Measurements from ENCODE around the gene UBE3B. TPM values are rescaled to one million over a fixed set of nuclear protein-coding genes. Genes with fewer than 3 reads are reported as not detected.

Gene UBE3B
- total RNA-seq, 4 donors from 2014 or later = 52.2 to 72.5 (median 65.5) TPM

- peaks cover 2 to 22% of the 10 kb centered on the region in 2 donors for H3K36me3 ChIP-seq
- 90 to 92% methylated on average over 5 of the region's 5 CpGs for WGBS, 2 donors
- no peaks in the 10 kb centered on the region for H3K27me3 ChIP-seq
- TF ChIP-seq POLR2A (IDR thresholded peaks at IDR 0.05) (no peak), CTCF (IDR thresholded peaks at IDR 0.05) (no peak)
- no peak overlapping the region for H3K4me3 ChIP-seq (replicated peaks in 1 of 3)
- H3K4me1 ChIP-seq = no peaks in the 10 kb centered on the region
- H3K27ac ChIP-seq = no peak overlapping the region
- intact Hi-C loops (cut with DNase I) = no loop called here
- H3K9me3 ChIP-seq = no peaks in the 10 kb centered on the region
- no peak for DNase-seq
Observed at GRCh38 chr12:109535863-109536250, 58.4 kb downstream of the UBE3B start.

- WGBS, 2 donors = 89 to 96% methylated on average over 8 of the region's 8 CpGs
- TF ChIP-seq CTCF (IDR thresholded peaks at IDR 0.05) (no peak), POLR2A (IDR thresholded peaks at IDR 0.05) (no peak)
- H3K36me3 ChIP-seq = peaks cover 0 to 22% of the 10 kb centered on the region in 2 donors
- H3K9me3 ChIP-seq = no peaks in the 10 kb centered on the region
- DNase-seq = no peak
- no peaks in the 10 kb centered on the region for H3K4me1 ChIP-seq
- intact Hi-C loops (cut with DNase I) = no loop called here
- no peak overlapping the region for H3K4me3 ChIP-seq (replicated peaks in 1 of 3)
- H3K27ac ChIP-seq = no peak overlapping the region
- H3K27me3 ChIP-seq = no peaks in the 10 kb centered on the region
Observed at GRCh38 chr12:109537136-109537535, 59.7 kb downstream of the UBE3B start.

- DNase-seq = no peak
- H3K27me3 ChIP-seq = no peaks in the 10 kb centered on the region
- H3K27ac ChIP-seq = no peak overlapping the region
- H3K4me1 ChIP-seq = no peaks in the 10 kb centered on the region
- TF ChIP-seq POLR2A (IDR thresholded peaks at IDR 0.05) = no peak
- TF ChIP-seq CTCF (IDR thresholded peaks at IDR 0.05) = no peak
- peaks cover 0 to 19% of the 10 kb centered on the region in 2 donors for H3K36me3 ChIP-seq
- H3K9me3 ChIP-seq = no peaks in the 10 kb centered on the region
- WGBS, 2 donors = 79 to 82% methylated on average over 16 of the region's 16 CpGs
- intact Hi-C loops (cut with DNase I) = no loop called here
- H3K4me3 ChIP-seq (replicated peaks in 1 of 3) = no peak overlapping the region
Observed at GRCh38 chr12:109538191-109538863, 60.9 kb downstream of the UBE3B start.

- TF ChIP-seq POLR2A (IDR thresholded peaks at IDR 0.05) (no peak), CTCF (IDR thresholded peaks at IDR 0.05) (no peak)
- no peak overlapping the region for H3K27ac ChIP-seq
- no peaks in the 10 kb centered on the region for H3K4me1 ChIP-seq
- H3K9me3 ChIP-seq = no peaks in the 10 kb centered on the region
- H3K36me3 ChIP-seq = peaks cover 0 to 15% of the 10 kb centered on the region in 2 donors
- intact Hi-C loops (cut with DNase I) = no loop called here
- H3K4me3 ChIP-seq (replicated peaks in 1 of 3) = no peak overlapping the region
- H3K27me3 ChIP-seq = no peaks in the 10 kb centered on the region
- DNase-seq = no peak
- WGBS, 2 donors = 58 to 86% methylated on average over 8 to 9 of the region's 9 CpGs
Observed at GRCh38 chr12:109539508-109539907, 62.1 kb downstream of the UBE3B start.

DNA sequence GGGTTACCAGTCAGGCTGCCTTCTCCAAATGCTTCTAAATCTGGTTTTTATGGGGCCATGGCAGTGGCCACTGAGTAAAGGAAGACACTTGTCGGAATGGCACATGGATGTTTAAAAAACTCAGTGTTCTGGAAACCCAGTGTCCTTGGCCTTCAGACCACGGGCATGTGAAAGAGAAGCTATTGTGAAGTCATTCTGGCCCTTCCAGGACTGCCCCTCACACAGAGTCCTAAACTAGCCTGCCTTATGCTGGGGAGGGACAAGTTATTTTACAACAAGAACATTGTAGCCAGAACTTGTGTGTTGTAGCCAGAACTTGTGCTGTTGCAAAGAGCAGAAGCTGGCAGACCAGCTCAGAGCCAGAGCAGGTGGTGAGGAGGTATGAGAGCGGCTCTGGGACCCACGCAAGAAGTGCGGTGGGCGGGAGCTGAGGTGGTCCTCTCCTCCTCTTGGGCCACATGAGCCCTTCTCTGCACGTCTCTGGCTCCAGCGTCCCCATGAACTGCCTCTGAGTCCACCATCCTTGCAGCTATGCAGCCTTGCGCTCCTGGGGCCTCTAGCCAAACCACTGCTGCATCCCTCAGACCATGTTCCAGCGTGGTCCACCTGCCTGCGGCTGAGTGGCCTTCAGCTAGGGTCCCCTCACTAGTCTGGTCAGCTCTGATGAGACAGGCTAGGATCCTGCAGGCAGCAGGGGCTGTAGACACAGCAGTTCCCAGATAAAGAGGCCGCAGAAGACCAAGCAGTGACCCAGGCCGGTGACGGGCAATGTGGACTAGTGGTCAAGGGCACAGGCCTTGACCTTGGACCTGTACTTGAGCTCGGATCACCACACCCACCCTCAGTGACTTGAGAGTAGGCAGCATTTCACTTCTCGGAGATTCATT, 63.3 kb downstream of the UBE3B start:
- H3K27me3 ChIP-seq = no peaks in the 10 kb centered on the region
- peaks cover 0 to 4% of the 10 kb centered on the region in 2 donors for H3K4me1 ChIP-seq
- WGBS, 2 donors = 91% methylated on average over 12 to 14 of the region's 16 CpGs
- no peak overlapping the region for H3K4me3 ChIP-seq (replicated peaks in 1 of 3)
- no peaks in the 10 kb centered on the region for H3K9me3 ChIP-seq
- intact Hi-C loops (cut with DNase I) = no loop called here
- TF ChIP-seq CTCF (IDR thresholded peaks at IDR 0.05) (no peak), POLR2A (IDR thresholded peaks at IDR 0.05) (no peak)
- peaks cover 0 to 3% of the 10 kb centered on the region in 2 donors for H3K36me3 ChIP-seq
- no peak overlapping the region for H3K27ac ChIP-seq
- no peak for DNase-seq
